SK-N-MC (cell line): ENCODE data around the gene HNRNPAB.

Experiments used
- DNase-seq: peaks from one replicate; pipeline ENCODE4 v3.0.0-alpha.2; 2011; ENCODE audit warnings: low read depth, low spot score
- H3K27ac ChIP-seq: fragments of 200-600 bp; sonication (generic); 2 replicates; pipeline ENCODE4 v1.5.1; 2016; ENCODE audit warnings: mixed run types
- H3K36me3 ChIP-seq: fragments of 200-600 bp; sonication (generic); 2 replicates; pipeline ENCODE4 v1.6.1; 2017; ENCODE audit warnings: antibody characterized with exemption, low read length, mixed read lengths; ENCODE audit not compliant: insufficient read depth
- H3K4me3 ChIP-seq: fragments of 200-600 bp; sonication (generic); 2 replicates; pipeline ENCODE4 v1.5.1; 2016
- H3K9ac ChIP-seq: fragments of 200-600 bp; sonication (generic); 2 replicates; pipeline ENCODE4 v1.8.0; 2017; ENCODE audit warnings: mixed run types, mixed read lengths; ENCODE audit not compliant: insufficient read length
- H3K9me3 ChIP-seq: fragments of 200-600 bp; sonication (generic); 2 replicates; pipeline ENCODE4 v1.6.1; 2017; ENCODE audit warnings: low read depth, mild to moderate bottlenecking, antibody characterized with exemption, low read length, moderate library complexity, mixed read lengths
- EZH2 ChIP-seq: fragments of 200-600 bp; sonication (generic); IDR thresholded peaks from one replicate; pipeline ENCODE4 v1.6.1; 2017; ENCODE audit warnings: antibody characterized with exemption
- FOXP2 ChIP-seq: optimal IDR thresholded peaks from 2 replicates; pipeline ENCODE3; 2011; ENCODE audit warnings: mild to moderate bottlenecking, moderate library complexity; ENCODE audit not compliant: insufficient read depth; ENCODE audit errors: extremely low read length, control extremely low read depth
- POLR2AphosphoS5 ChIP-seq: IDR thresholded peaks from 2 replicates; pipeline ENCODE4 v1.6.1; 2012; ENCODE audit warnings: mild to moderate bottlenecking, low read depth, low read length, borderline replicate concordance

Gene HNRNPAB

GRCh38 chr5:178229861-178230260 lies 25.5 kb downstream of the HNRNPAB start:
- no peak; the same call in 1 of the 2 replicates for TF ChIP-seq POLR2AphosphoS5
- H3K36me3 ChIP-seq = peaks cover 44% of the 10 kb centered on the region
- no peaks in the 10 kb centered on the region for H3K9me3 ChIP-seq
- no peak for DNase-seq
- H3K4me3 ChIP-seq = no peak overlapping the region
- no peak overlapping the region for H3K27ac ChIP-seq
- no peak overlapping the region for H3K9ac ChIP-seq

GRCh38 chr5:178230879-178231538 lies 26.7 kb downstream of the HNRNPAB start:
- H3K36me3 ChIP-seq = peaks cover 44% of the 10 kb centered on the region
- no peak overlapping the region for H3K27ac ChIP-seq
- no peak for DNase-seq
- peak overlapping the region; percentile 90 for H3K9ac ChIP-seq
- peak overlapping the region; percentile 98 for H3K4me3 ChIP-seq
- TF ChIP-seq POLR2AphosphoS5 (0 out of 2 replicates have a peak, but pooled peaks have one; percentile 26), EZH2 (no peak)
- H3K9me3 ChIP-seq = no peaks in the 10 kb centered on the region

DNA sequence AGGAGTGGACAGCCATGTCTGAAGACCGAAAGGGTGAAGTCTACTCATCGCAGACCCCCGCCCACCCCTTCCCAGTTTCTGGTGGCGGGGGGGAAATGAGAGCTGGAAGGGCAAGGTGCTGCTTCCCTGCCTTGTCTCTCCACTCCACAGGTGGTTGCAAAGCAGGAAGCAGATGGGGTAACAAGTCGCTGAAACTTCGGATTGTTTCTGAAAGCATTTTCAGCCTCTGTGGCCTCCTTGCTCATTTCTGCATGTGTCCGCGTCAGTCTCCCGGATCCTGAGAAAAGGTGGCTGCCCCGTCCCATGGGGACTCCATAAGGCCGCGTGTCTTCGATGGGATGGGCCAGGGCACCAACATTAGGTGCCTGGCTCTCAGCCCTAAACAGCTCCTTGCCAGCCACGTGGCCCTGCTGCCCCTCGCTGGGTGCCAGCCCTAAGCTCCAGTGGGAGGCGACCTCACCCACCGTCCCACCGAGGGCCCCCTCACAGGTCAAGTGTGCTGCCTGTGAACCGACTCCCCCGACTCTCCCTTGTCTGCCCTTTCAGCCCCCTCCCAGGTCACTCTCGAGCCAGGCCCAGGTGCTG lies 27.3 kb downstream of the HNRNPAB start:
- H3K9ac ChIP-seq = peak overlapping the region; percentile 90
- TF ChIP-seq POLR2AphosphoS5 = no peak
- TF ChIP-seq FOXP2 = no peak
- no peak for TF ChIP-seq EZH2
- no peak for DNase-seq
- H3K36me3 ChIP-seq = peaks cover 44% of the 10 kb centered on the region
- H3K9me3 ChIP-seq = no peaks in the 10 kb centered on the region
- peak overlapping the region; percentile 74 for H3K27ac ChIP-seq
- peak overlapping the region; percentile 98 for H3K4me3 ChIP-seq

GRCh38 chr5:178232124-178232919 lies 28.0 kb downstream of the HNRNPAB start, which contains the start of gene PHYKPL:
PHYKPL (minus strand) TSS chr5:178232802; CDS start chr5:178232550, 252 bp downstream.
- no peak for DNase-seq
- Histone ChIP-seq H3K9ac (peak within 1 kb of the TSS; percentile 90), H3K27ac (peak within 1 kb of the TSS; percentile 74), H3K36me3 (peaks cover 39% of the 10 kb centered on the region), H3K4me3 (peak within 1 kb of the TSS; percentile 98), H3K9me3 (no peaks in the 10 kb centered on the region)
- TF ChIP-seq POLR2AphosphoS5 (peak; percentile 61), EZH2 (no peak), FOXP2 (peak; percentile 81)

- H3K4me3 ChIP-seq = peak overlapping the region; percentile 98
- no peaks in the 10 kb centered on the region for H3K9me3 ChIP-seq
- no peak for DNase-seq
- peaks cover 32% of the 10 kb centered on the region for H3K36me3 ChIP-seq
- peak overlapping the region; percentile 90 for H3K9ac ChIP-seq
- no peak for TF ChIP-seq FOXP2
- no peak for TF ChIP-seq EZH2
- TF ChIP-seq POLR2AphosphoS5 = no peak
- H3K27ac ChIP-seq = peak overlapping the region; percentile 74
Observed at GRCh38 chr5:178232920-178233429, 28.6 kb downstream of the HNRNPAB start.

DNA sequence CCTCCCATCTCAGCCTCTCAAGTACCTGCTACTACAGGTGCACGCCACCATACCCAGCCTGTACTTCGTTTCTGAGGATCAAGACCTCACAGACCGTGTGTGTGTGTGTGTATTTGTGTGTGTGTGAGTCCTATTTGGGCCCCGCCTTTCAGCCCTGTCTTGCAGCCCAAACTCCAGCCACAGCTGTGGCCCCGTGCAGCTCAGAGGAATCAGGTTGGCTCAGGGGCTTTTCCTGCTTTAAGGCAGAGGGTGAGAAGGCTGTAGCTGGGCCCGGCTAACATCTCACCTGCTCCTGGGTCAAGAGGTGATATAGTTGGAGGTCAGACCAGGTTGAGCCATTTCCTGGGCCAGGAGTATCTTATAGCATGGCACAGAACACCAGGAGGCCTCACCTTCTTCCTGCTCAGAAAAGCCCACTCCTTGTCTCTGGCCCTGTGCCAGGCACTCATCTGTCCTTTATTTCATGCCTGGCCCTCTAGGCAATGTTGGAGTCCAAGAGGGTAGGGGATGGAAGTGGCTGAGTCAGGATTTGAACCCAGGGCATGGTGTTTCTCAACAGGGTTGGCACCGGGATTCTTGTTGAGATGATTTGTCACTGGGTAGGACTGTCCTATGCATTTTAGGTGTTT lies 29.9 kb downstream of the HNRNPAB start:
- H3K4me3 ChIP-seq = no peak overlapping the region
- H3K9ac ChIP-seq = no peak overlapping the region
- TF ChIP-seq FOXP2 (no peak), POLR2AphosphoS5 (no peak), EZH2 (no peak)
- DNase-seq = no peak
- H3K36me3 ChIP-seq = peaks cover 21% of the 10 kb centered on the region
- H3K27ac ChIP-seq = no peak overlapping the region
- no peaks in the 10 kb centered on the region for H3K9me3 ChIP-seq

GRCh38 chr5:178234750-178235587 lies 30.6 kb downstream of the HNRNPAB start:
- peak; percentile 24 for DNase-seq
- H3K9me3 ChIP-seq = no peaks in the 10 kb centered on the region
- peak overlapping the region; percentile 33; the same call in 1 of the 2 replicates for H3K4me3 ChIP-seq
- TF ChIP-seq POLR2AphosphoS5 (no peak), EZH2 (no peak), FOXP2 (no peak)
- H3K27ac ChIP-seq = no peak overlapping the region
- H3K36me3 ChIP-seq = peaks cover 14% of the 10 kb centered on the region
- H3K9ac ChIP-seq = peak overlapping the region; percentile 37
